Body of pancreas (tissue), 4 donors: Measurements from ENCODE around the gene SUSD3.

ENCODE experiments used
- POLR2A ChIP-seq, 3 donors: fragments of 450-650 bp; IDR thresholded peaks; one replicate each; pipeline ENCODE4 v1.6.1; 2016; ENCODE audit warnings: antibody characterized with exemption in 3 of 3, mild to moderate bottlenecking in 2 of 3
- TF ChIP-seq, protein P1 (sequence below), 7 experiments: fragments of 450-650 bp in 4 of 7; fragments of 200-600 bp in 3 of 7; sonication (generic) in 3 of 7; IDR thresholded peaks; one replicate each; pipeline ENCODE4 v1.5.1; 2016 to 2019; ENCODE audit warnings: antibody characterized with exemption in 7 of 7

DNA sequence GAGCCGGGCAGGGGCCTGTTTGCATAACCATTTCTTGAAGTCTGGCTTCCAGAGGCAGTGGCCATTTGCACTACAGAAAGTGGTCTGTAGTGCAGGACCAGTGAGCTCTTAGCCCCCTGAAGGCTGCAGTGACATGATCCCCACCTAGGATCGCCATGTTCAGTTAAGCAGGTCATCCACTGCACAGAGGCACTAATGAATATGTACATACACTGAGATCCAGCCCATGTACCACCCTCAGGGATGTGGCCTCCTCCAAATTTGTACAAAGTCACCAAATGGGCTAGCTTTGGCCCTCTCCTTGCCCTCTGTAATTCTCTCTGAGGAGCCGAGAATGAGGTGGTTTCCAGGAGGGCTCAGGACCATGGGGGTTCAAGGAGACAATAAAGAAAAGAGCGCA lies 8.3 kb upstream of the SUSD3 start:
- TF ChIP-seq, protein P1, sequence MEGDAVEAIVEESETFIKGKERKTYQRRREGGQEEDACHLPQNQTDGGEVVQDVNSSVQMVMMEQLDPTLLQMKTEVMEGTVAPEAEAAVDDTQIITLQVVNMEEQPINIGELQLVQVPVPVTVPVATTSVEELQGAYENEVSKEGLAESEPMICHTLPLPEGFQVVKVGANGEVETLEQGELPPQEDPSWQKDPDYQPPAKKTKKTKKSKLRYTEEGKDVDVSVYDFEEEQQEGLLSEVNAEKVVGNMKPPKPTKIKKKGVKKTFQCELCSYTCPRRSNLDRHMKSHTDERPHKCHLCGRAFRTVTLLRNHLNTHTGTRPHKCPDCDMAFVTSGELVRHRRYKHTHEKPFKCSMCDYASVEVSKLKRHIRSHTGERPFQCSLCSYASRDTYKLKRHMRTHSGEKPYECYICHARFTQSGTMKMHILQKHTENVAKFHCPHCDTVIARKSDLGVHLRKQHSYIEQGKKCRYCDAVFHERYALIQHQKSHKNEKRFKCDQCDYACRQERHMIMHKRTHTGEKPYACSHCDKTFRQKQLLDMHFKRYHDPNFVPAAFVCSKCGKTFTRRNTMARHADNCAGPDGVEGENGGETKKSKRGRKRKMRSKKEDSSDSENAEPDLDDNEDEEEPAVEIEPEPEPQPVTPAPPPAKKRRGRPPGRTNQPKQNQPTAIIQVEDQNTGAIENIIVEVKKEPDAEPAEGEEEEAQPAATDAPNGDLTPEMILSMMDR (IDR thresholded peaks at IDR 0.05), result no peak
- no peak for TF ChIP-seq POLR2A (IDR thresholded peaks at IDR 0.05)
